ENCODE results near the gene PIK3C2G. TPM values are rescaled to one million over a fixed set of nuclear protein-coding genes. Genes with fewer than 3 reads are reported as not detected.

Gene PIK3C2G
- polyA plus RNA-seq, 2 of the 4 experiments (the other 2 are of a cell fraction) = 0.01 TPM; not detected in 1

GRCh38 chr12:18422871-18423270 is 161.6 kb downstream of the PIK3C2G start:
- no peak overlapping the region for H3K4me3 ChIP-seq
- TF ChIP-seq ZFP36 (IDR thresholded peaks at IDR 0.05; ENCODE audit: borderline replicate concordance, partially characterized antibody) = no peak
- TF ChIP-seq CHD2 (IDR thresholded peaks at IDR 0.05; ENCODE audit: low read length, partially characterized antibody) = no peak
- TF ChIP-seq HOXA7 (CRISPR knock-in tag; IDR thresholded peaks at IDR 0.05) = no peak
- TF ChIP-seq SREBF2 (IDR thresholded peaks at IDR 0.05) = no peak
- no peak for TF ChIP-seq NFE2L2 (conservative IDR thresholded peaks at IDR 0.05; ENCODE audit: low read length)
- TF ChIP-seq HEYL (CRISPR knock-in tag; IDR thresholded peaks at IDR 0.05) = no peak
- TF ChIP-seq EP300 (IDR thresholded peaks at IDR 0.05) = no peak
- TF ChIP-seq FOSB (CRISPR knock-in tag; IDR thresholded peaks at IDR 0.05) = no peak
- no peak for TF ChIP-seq POLR2AphosphoS2 (conservative IDR thresholded peaks at IDR 0.05; ENCODE audit: low read length)
- no peak for TF ChIP-seq FOXS1 (CRISPR knock-in tag; IDR thresholded peaks at IDR 0.05)
- no peak for TF ChIP-seq RFX5 (IDR thresholded peaks at IDR 0.05)
- TF ChIP-seq JUN (IDR thresholded peaks at IDR 0.05) = no peak
- TF ChIP-seq HOXB5 (CRISPR knock-in tag; IDR thresholded peaks at IDR 0.05) = no peak
- DNase-seq (ENCODE audit: low read depth in 1 of 2, low spot score in 1 of 2) (no peak), ATAC-seq (no peak), FAIRE-seq (no peak)
- H3K4me2 ChIP-seq = no peak overlapping the region
- ChIA-PET POLR2A (no interaction called here), CTCF (no interaction called here)
- H3K4me1 ChIP-seq = no peaks in the 10 kb centered on the region
- H3K9me3 ChIP-seq = no peaks in the 10 kb centered on the region
- H3K27ac ChIP-seq = no peak overlapping the region

GRCh38 chr12:18424857-18425256 is 163.5 kb downstream of the PIK3C2G start:
- H3K4me2 ChIP-seq = no peak overlapping the region
- WGBS (ENCODE audit: missing lambda C conversion rate) = 16% methylated on average over 2 of the region's 2 CpGs
- no peak for FAIRE-seq
- POLR2A ChIA-PET = no interaction called here
- ATAC-seq = no peak
- no peak overlapping the region for H3K27ac ChIP-seq
- CTCF ChIA-PET = no interaction called here
- TF ChIP-seq MAFK (IDR thresholded peaks at IDR 0.05; ENCODE audit: partially characterized antibody) = peak; percentile 69
- no peak for TF ChIP-seq REST (IDR thresholded peaks at IDR 0.05)
- no peak for DNase-seq (ENCODE audit: low read depth in 1 of 2, low spot score in 1 of 2)
- H3K9me3 ChIP-seq = no peaks in the 10 kb centered on the region
- H3K4me1 ChIP-seq = no peaks in the 10 kb centered on the region
- no peak overlapping the region for H3K4me3 ChIP-seq

- ChIA-PET POLR2A (no interaction called here), CTCF (no interaction called here)
- TF ChIP-seq PHF8 (IDR thresholded peaks at IDR 0.05; ENCODE audit: borderline replicate concordance, low read depth) (no peak), ESRRA (IDR thresholded peaks at IDR 0.05; ENCODE audit: borderline replicate concordance, low read length) (no peak), NR3C1 (IDR thresholded peaks at IDR 0.05) (no peak), ZFP36 (IDR thresholded peaks at IDR 0.05; ENCODE audit: borderline replicate concordance, partially characterized antibody) (no peak), EHMT2 (IDR thresholded peaks at IDR 0.05; ENCODE audit: low read depth) (no peak), MAX (IDR thresholded peaks at IDR 0.05) (no peak), NFE2L2 (conservative IDR thresholded peaks at IDR 0.05; ENCODE audit: low read length) (no peak), REST (IDR thresholded peaks at IDR 0.05) (no peak), ZNF302 (CRISPR knock-in tag; IDR thresholded peaks at IDR 0.05) (no peak), HOXB5 (CRISPR knock-in tag; IDR thresholded peaks at IDR 0.05) (no peak), FOXS1 (CRISPR knock-in tag; IDR thresholded peaks at IDR 0.05) (no peak), JUN (IDR thresholded peaks at IDR 0.05) (no peak), RCOR1 (IDR thresholded peaks at IDR 0.05; ENCODE audit: low read depth, low read length) (no peak), KDM1A (IDR thresholded peaks at IDR 0.05; ENCODE audit: low read depth) (no peak), SREBF2 (IDR thresholded peaks at IDR 0.05) (no peak), CBX2 (IDR thresholded peaks at IDR 0.05; ENCODE audit: borderline replicate concordance, low read depth) (no peak), ELK1 (IDR thresholded peaks at IDR 0.05; ENCODE audit: low read depth, low read length) (no peak), HOXA7 (CRISPR knock-in tag; IDR thresholded peaks at IDR 0.05) (no peak)
Observed at GRCh38 chr12:18427520-18427919, 166.2 kb downstream of the PIK3C2G start.

More at GRCh38 chr12:18427520-18427919, 166.2 kb downstream of the PIK3C2G start:
- Histone ChIP-seq H3K4me2 (no peak overlapping the region), H3K27ac (no peak overlapping the region), H3K9me3 (no peaks in the 10 kb centered on the region), H3K4me1 (no peaks in the 10 kb centered on the region), H3K4me3 (no peak overlapping the region)
- ATAC-seq = no peak
- whole genome bisulfite sequencing (ENCODE audit: missing lambda C conversion rate) = 67% methylated on average over 3 of the region's 3 CpGs
- no peak for DNase-seq (ENCODE audit: low read depth in 1 of 2, low spot score in 1 of 2)
- FAIRE-seq = no peak
